HG02610 (cell line): Measurements from ENCODE around the gene HOXC4.
"Not testable (repeated sequence)": the region's sequence is repeated elsewhere in the genome, so short reads cannot be mapped to it uniquely, and the experiment has no call there.

ENCODE experiments used
- ATAC-seq: cut with Tn5 transposase; IDR thresholded peaks from one replicate; pipeline ENCODE4 v1.9.1; 2021; ENCODE audit warnings: mild to moderate bottlenecking, moderate library complexity; ENCODE audit not compliant: unreplicated experiment

HOXC4 gene

DNA sequence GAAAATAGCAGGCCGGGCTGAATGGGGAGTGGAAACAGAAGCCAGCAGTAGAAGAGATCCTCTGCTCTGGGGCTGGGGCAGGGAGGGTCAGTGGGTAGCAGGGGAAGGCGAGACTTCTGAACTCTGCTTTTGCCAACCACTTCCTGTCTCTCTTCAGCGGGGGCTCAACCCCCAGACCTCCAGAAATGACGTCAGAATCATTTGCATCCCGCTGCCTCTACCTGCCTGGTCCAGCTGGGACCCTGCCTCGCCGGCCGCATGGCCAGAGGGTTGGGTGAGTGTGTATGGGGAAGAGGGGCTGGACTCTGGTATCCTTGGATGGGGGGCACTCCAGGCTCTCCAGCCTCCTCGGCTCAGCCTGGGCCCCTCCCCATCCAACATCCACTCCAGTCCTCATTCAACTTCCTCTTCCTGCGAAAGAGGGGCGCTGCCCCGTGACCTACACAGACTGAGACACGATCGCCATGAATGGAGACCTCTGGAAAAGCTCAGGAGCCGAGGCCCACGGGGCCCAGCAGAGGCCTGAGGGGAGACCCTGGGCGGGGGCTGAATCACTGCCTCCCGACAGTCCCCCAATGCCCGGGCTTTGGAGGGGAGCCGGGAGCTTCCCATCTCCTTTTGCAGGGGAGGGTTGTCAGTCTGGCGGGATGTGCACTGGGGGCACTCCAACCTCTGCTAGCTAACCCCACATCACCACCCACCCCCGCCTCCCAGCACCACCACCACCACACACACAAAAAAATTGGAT is 458 bp upstream of the HOXC4 start:
- peak; percentile 75 for ATAC-seq

DNA sequence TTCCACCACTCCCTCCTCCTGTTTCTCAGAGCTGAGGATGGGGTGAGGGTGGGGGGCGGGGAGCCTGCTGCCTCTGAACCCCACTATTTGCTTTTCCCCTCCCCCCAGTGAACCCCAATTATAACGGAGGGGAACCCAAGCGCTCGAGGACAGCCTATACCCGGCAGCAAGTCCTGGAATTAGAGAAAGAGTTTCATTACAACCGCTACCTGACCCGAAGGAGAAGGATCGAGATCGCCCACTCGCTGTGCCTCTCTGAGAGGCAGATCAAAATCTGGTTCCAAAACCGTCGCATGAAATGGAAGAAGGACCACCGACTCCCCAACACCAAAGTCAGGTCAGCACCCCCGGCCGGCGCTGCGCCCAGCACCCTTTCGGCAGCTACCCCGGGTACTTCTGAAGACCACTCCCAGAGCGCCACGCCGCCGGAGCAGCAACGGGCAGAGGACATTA is 1.1 kb downstream of the HOXC4 start:
- ATAC-seq, result no peak

DNA sequence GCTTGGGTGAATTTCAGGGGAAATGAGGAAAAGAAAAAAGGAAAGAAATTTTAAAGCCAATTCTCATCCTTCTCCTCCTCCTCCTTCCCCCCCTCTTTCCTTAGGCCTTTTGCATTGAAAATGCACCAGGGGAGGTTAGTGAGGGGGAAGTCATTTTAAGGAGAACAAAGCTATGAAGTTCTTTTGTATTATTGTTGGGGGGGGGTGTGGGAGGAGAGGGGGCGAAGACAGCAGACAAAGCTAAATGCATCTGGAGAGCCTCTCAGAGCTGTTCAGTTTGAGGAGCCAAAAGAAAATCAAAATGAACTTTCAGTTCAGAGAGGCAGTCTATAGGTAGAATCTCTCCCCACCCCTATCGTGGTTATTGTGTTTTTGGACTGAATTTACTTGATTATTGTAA is 1.9 kb downstream of the HOXC4 start:
- no peak for ATAC-seq

DNA sequence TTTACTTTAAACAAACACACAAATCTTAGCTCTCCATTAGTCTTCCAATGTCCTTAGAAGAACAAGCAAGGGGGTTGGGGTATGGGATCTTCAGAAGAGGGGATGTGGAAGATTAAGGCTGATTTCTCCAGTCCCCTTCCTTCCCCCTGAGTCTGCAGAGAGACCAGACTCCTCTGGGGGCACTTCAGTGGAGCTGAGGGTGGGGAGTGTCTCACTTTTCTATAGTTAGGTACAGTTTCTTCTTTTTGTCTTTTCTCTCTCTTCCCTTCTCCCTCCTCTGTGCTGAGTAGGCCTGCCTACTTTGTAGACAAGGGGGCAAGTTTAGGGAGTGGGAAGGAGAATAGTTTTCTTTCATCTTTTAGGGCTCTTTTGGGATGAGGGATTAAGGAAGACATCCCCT is 2.5 kb downstream of the HOXC4 start:
- no peak for ATAC-seq

DNA sequence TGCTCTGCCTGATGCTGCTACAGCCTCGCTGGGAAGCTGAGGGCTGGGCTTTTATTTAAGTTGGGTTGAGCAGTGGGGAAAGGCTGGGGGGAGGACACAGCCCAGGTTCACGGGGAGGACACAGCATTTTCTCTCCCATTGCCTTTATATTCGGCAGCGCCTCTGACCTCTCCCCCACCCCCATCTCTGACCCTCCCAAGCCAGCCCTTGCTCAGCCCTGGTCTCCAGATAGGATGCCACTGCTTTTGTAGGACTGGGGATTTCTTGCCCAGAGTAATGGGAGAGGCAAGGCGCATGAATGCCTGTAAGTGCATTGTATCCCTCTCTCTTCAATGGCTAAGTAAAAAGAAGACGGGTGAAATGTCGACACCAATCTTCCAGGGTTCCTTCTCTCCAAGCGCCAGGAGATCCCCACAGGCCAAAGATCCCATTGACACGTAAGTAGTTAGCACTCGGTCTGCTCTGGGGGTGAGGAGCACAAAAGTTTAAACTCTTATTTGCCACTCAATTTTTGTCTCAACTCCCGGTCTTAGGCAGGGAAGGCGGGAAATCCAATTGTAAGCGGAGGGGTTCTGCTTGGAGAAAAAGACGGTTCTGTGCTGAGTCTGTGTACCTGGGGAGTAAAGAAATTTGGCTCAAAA is 4.6 kb downstream of the HOXC4 start:
- no peak for ATAC-seq

DNA sequence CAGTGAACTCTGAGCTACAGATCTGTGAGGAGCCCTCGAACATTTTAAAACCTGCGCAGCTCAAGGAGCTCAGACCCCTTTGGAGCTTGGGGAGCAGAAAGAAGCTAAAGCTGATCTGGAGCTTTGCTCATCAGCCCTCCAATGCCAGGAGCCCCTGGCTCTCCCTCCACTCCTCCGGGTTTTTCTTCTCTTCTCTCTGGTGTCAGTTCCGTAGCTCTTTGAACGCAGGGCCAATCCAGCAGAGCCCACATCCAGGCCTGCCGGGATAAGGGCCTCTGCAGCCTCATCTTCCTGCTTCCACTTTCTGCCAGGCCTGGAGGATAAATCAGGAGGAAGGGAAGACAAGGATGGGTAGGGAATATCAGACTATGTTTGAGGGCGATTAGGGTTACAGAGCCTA is 6.0 kb downstream of the HOXC4 start:
- ATAC-seq, result no peak

DNA sequence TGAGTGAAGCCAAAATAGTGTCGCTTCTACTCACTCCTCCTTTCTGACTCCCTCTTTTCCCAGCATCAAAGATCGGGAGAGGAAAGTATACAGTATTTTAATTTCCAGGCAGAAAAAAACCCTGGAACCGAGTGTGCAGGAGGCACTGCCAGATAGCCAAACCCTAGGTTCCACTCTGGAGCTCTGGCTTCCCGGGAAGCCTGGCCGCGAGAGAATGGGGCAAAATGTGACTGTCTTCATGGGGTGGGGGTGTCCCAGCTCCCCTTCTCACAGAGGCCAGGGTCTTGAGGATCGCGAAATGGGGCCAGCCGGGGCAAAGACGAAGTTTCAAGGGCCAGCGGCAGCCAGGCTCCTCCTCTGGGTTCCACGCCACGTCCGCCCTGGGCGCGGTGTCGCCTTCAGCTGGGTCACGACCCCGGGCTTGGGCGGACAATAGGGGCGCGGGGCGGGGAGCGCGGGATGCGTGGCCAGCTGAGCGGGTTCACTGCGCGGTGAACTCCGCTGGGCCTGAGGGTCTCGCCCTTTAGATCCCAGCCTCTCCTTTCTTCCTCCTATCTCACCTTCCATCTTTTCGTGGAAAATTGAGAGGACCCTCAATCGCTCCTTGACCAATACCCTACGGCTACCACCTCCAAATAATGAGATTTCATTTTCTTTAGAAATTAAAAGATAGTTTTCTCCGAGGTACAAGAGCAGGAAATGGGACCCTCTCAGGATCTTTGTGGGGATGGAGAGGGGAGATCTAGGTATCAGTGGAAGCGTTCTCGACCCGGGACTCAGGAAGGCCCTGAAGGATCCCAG is 6.7 kb downstream of the HOXC4 start:
- no peak for ATAC-seq

DNA sequence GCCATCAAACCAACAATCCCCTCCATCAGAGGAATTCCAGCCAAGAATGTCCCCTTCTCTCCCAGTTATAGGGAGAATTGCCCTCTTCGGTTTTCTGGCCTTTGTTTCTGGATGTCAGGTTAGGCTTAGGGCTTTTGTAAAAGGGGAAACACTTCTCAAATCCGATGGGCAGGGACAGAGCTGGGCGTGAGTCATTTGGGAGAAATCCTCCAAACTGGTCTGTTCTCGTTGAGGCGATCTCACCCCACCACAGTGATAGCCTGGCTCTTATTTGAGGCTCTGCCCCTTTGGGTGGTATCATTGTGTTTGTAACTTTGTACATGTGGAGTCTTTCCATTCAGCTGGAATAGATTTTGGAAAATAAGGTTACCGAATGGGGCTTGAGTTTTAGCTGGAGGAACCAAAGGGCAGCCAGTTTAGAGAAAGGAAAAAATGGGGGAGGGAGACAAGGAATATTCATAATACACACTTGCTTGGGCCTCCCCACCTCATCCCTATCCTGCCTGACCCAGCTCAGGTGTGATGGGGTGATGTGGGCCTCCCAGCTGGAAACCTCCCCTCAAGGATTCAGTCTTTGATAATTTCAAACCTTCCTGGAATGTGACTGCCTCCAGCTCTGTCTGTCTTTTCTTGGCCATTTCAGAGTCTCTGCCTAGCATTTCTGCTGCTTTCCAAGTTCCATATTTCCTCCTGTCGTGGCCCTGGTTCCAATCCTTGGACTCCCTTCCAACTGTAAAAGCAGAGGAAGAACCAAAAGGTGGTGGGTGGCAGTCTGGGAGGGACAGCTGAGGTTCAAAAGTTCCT is 7.5 kb downstream of the HOXC4 start:
- ATAC-seq, result no peak

DNA sequence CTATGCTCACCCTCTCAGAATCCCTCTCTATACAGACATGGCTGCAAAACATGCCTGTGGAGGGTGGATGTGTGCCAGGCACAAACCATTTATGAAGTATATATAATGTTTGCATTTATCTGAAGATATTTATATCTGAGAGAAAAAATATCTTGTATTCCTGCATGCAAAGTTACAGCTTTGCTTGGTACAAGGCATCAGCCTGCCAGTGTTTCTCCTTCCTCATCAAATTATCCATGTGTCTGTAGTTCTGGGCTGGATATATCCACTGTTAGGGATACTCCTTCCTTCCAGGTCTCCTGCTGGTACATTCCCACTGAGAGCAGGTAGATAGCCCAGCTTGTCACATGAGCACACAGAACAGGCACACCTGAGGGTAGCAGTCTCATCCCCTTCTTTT is 12.0 kb downstream of the HOXC4 start:
- ATAC-seq, result no peak

DNA sequence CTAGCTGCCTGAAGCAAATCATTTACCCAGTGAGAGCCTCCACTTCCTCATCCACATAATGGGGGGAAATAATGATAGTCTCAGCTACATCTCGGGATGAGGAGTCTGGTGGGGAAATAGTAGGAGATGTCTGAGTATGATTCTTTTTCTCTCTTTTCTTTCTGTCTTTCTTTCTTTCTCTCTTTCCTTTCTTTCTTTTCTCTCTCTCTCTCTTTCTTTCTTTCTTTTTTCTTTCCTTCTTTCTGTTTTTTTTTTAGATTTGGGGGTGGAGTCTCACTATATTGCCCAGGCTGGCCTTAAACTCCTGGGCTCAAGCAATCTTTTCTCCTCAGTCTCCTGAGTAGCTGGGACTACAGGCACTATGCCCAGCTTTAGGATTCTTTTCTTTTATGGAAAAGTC is 12.8 kb downstream of the HOXC4 start:
- no peak for ATAC-seq

DNA sequence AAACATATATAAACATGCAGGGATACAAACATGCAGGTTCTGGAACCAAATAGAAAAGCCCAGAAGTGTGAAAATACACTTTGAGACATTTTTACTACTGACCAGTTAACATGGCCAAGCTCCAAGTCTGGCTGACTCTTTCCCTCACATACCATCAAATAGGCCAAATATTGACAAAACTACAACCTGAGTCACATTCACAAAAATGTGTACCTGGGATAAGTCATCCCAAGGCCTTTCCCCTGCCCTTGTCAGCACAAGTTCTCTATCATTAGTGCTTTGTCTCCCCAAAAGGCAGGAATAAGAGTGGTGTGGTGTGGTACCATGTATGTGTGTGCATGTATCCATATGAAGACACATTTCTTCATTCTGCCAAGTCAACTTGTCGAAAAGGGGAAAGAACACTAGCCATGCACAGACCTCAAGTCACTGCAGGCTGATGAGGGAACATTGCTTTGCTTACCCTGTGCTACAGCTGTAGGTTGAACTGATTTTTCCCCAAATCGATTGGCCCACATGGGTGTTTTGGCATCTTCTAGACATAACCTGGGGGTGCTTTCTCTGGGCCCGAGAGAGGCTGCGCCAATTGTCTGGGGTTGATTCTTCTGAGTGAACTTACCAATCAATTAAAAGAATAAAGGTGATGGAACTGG is 14.9 kb downstream of the HOXC4 start:
- no peak for ATAC-seq

DNA sequence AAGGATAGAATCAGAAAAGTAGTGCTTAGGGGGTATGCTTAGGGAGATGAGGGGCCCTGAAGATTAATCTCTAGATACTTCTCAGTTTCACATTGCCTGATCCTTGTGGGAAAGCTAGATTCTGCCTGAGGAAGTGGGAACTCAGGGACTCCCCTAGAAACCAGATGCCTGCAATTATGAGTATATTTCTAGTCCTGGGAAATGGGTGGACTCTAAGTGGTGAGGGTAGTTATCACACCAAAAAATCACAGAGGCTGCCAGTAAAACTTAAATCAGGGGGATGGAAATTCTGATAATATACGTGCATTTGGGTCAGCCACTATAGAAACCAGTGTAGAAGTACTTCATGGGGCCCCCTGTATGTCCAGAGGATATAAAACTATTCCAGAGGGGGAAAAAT is 18.3 kb downstream of the HOXC4 start:
- ATAC-seq, result no peak

DNA sequence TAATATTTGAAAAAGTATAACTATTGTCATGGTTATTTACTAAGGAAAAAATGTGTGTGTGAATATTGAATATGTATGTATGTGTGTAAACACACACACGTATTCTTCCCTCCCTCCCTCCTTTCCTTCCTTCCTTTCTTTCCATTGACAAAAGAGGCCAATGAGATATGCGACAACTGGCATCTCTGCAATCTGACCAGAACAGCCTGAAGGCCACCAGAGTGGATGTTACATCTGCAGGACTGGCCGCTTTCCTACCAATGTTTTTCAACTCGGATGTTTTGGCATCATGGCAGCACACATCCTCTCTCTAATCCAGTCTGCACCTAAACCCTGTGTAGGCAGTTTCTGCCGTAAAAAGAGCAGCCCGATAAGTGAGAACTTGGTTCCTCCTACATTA is 20.7 kb downstream of the HOXC4 start:
- ATAC-seq, result no peak

DNA sequence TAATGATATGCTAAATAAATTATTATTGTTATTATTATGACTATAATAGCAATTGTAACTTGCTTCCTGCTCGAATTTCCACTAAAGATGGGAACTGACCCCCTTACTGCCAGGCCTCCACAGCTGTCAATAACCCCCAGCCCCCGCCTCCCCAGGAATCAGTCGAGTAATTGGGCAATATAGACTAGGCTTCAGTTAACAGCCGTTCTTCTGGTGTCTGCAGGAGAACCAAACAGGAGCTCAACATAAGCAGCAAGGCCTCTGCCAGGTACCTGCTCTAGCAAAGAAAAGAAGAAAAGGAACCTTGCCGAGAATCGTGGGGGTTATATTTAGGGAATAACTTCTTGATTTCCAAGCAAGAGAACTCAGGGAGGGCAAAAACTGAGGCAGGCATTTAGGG is 21.8 kb downstream of the HOXC4 start:
- no peak for ATAC-seq

DNA sequence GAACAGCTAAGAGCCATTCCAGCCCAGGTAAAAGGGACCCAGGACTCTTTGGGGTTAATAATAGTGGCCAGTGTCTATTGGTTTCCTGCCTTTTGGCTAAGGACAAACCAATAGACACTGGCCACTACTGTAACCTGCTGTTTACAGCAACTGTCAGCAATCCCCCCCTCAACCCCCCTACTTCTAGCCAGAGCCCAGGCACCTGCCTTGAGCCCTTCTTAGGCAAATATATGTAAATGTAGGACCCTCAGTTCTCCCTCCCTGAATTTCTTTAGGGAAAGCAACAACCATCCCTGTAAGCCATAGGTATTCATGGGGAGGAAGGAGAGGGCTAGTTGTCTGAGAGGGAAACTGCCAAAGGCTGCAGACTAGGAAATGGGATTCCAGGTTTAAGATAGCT is 22.3 kb downstream of the HOXC4 start:
- no peak for ATAC-seq

DNA sequence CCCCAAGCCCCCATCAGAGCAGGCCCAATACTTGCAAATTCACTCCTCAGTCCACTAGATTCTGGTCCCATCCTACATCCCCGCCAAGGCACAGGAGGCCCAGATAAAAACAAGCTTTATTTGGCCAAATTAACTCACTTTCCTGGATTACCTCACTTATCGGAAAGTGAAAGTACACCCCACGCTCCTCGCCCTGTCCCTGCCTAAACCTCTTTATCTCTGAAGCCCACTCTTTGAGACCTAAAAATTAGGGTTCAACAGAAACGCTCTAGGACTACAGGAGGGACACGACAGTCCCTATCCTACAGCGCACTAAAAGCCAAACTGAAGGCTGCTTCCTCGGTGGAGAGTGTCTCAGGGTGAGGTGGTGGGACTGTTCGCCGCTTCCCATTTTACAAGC is 24.2 kb downstream of the HOXC4 start:
- not testable (repeated sequence) for ATAC-seq

DNA sequence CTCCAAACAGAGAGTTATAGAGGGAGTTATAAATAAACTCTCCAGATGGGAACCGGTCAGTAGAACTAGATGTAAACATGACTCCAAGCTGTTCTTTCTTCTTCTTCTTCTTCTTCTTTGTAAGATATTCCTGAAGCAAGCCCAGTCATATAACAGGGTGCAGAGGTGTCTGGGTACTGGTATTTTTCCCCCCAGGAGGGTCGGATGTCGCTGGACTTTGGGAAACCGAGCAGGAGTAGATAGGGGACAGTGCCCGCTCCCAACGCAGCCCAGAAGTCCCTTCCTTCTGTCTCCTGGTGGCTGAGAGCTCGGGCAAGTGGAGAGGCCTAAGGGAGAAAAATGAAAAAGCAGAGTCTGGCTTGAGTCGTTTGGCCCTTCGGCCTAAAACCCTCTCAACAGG is 25.5 kb downstream of the HOXC4 start:
- not testable (repeated sequence) for ATAC-seq

DNA sequence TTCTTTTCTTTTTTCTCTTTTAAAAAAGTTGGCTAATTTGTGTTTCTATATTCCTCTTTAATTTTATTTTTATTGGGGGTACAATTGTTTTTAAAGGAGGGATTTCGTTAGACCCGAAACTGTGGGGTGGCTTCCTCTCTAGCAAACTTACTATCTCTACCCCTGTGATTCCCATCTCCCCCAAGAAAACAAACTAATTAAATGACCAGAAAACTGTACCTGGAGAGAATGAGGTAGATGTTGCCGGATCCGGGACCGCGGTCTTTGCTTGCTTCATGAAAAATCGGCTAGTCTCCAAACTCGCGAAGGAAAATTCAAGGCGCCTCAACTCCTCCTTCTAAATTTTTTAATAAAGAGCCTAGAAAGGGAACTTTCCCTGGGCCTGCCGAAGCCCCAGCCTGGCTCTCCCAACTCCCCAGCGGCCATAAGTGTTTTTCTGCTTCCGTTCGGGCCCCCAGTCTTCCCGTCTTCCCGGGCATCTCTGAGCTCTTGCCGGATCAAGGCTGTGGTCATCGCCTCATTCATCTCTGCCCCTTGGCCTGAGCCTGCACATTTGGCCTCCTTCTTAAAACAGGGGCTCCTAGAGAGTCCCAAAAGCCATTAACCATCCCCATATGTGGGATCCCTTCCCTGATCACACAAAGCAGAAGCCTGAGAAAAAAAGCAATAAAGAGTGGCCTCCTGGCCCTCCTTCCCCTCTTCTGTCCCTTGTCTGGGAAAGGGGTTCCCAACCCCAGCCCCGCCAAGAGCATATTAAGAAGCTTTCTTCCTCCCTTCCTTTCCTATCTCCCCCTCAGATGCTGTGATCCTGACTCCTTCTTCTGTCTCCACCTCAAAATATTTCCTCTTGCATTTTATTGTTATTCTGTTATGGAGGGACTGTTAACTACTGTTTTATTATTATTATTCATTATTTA is 26.6 kb downstream of the HOXC4 start:
- ATAC-seq, result not testable (repeated sequence)

DNA sequence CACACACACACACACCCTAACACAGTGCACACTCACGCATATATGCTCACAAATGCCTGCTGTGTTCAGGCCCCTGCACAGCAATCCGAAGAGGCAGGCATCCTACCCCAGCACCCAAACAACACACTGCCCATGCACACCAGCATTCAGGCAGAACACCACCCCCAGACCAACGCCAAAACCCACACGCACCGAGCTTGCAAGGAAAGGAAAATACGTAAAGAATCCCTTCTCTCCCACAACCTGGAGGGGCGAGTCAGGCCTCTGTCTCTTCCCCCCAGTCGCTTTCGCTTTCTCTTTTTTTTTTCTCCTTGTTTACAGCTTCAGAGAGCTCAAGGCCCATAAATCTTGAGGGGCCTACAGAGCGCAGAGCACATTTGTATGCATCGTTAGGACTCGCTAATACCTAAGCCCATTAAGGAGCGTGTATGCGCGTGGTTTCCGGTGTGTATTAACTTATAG is 27.4 kb downstream of the HOXC4 start:
- not testable (repeated sequence) for ATAC-seq
